Neural cell (in vitro differentiated cells): Measurements from ENCODE around the gene FAM227A. TPM values are rescaled to one million over a fixed set of nuclear protein-coding genes. Genes with fewer than 3 reads are reported as not detected.

ENCODE experiments used
- H2AFZ ChIP-seq: fragments of 200-600, 300-800 bp; sonication (generic), shearing (Covaris generic); 2 replicates; pipeline ENCODE4 v1.6.0; 2014; ENCODE audit warnings: low read depth, mild to moderate bottlenecking, antibody characterized with exemption, low read length, moderate library complexity
- H3F3A ChIP-seq: fragments of 200-600 bp; shearing (Covaris generic); 2 replicates; pipeline ENCODE4 v1.6.1; 2016; ENCODE audit warnings: mild to moderate bottlenecking, moderate library complexity, mixed read lengths, antibody characterized with exemption, low read length; ENCODE audit not compliant: insufficient read depth, poor library complexity, severe bottlenecking
- H3K27ac ChIP-seq: fragments of 200-600, 300-800 bp; sonication (generic), shearing (Covaris generic); 2 replicates; pipeline ENCODE4 v1.5.1; 2014; ENCODE audit warnings: mild to moderate bottlenecking, low read length, moderate library complexity
- H3K27me3 ChIP-seq: fragments of 300-800, 200-600 bp; sonication (generic), shearing (Covaris generic); 2 replicates; pipeline ENCODE4 v1.6.0; 2014; ENCODE audit warnings: mild to moderate bottlenecking, low read depth, low read length, moderate library complexity; ENCODE audit not compliant: insufficient read depth
- H3K36me3 ChIP-seq: fragments of 300-800, 200-600 bp; sonication (generic), shearing (Covaris generic); 2 replicates; pipeline ENCODE4 v1.5.1; 2014; ENCODE audit warnings: mild to moderate bottlenecking, antibody characterized with exemption, low read length, moderate library complexity; ENCODE audit not compliant: insufficient read depth
- H3K4me2 ChIP-seq: fragments of 300-800, 200-600 bp; sonication (generic), shearing (Covaris generic); 2 replicates; pipeline ENCODE4 v1.6.0; 2014; ENCODE audit warnings: mild to moderate bottlenecking, low read length
- H3K4me3 ChIP-seq: fragments of 300-800, 200-600 bp; sonication (generic), shearing (Covaris generic); 2 replicates; pipeline ENCODE4 v1.5.1; 2014; ENCODE audit warnings: mild to moderate bottlenecking, low read length, moderate library complexity
- H3K79me2 ChIP-seq: fragments of 200-600 bp; shearing (Covaris generic); replicated peaks from 2 replicates; pipeline ENCODE4 v1.6.0; 2014; ENCODE audit warnings: mild to moderate bottlenecking, low read length, moderate library complexity; ENCODE audit not compliant: insufficient read depth
- H3K9ac ChIP-seq: fragments of 300-800, 200-600 bp; sonication (generic), shearing (Covaris generic); 2 replicates; pipeline ENCODE4 v1.6.1; 2016; ENCODE audit warnings: mild to moderate bottlenecking, low read length, mixed read lengths
- H3K9me2 ChIP-seq: fragments of 200-600 bp; shearing (Covaris generic); 2 replicates; pipeline ENCODE4 v1.6.1; 2016; ENCODE audit warnings: mild to moderate bottlenecking, low read length, mixed read lengths; ENCODE audit not compliant: insufficient read depth
- H3K9me3 ChIP-seq: fragments of 200-600, 300-800 bp; sonication (generic), shearing (Covaris generic); 2 replicates; pipeline ENCODE4 v1.6.1; 2016; ENCODE audit warnings: mild to moderate bottlenecking, mixed run types, low read length, moderate library complexity, mixed read lengths
- H4K20me1 ChIP-seq: fragments of 200-600 bp; shearing (Covaris generic); 2 replicates; pipeline ENCODE4 v1.6.1; 2016; ENCODE audit warnings: mild to moderate bottlenecking, mixed run types; ENCODE audit not compliant: insufficient read depth
- CTCF ChIP-seq: fragments of 450-650 bp; IDR thresholded peaks from 2 replicates; pipeline ENCODE4 v1.5.1; 2014; ENCODE audit warnings: antibody characterized with exemption, mild to moderate bottlenecking, moderate library complexity; ENCODE audit not compliant: poor library complexity, severe bottlenecking
- EP300 ChIP-seq: fragments of 450-650 bp; conservative IDR thresholded peaks from 2 replicates; pipeline ENCODE4 v1.6.1; 2014; ENCODE audit warnings: antibody characterized with exemption, mild to moderate bottlenecking, moderate library complexity; ENCODE audit not compliant: poor library complexity, severe bottlenecking
- EZH2 ChIP-seq: fragments of 200-600, 300-800 bp; shearing (Covaris generic), sonication (generic); IDR thresholded peaks from 2 replicates; pipeline ENCODE4 v1.6.1; 2014; ENCODE audit warnings: antibody characterized with exemption, low read length, borderline replicate concordance, mild to moderate bottlenecking; ENCODE audit not compliant: insufficient read depth, poor library complexity, severe bottlenecking
- MXI1 ChIP-seq: fragments of 450-650 bp; conservative IDR thresholded peaks from 2 replicates; pipeline ENCODE4 v1.6.1; 2014; ENCODE audit warnings: antibody characterized with exemption, mild to moderate bottlenecking; ENCODE audit not compliant: poor library complexity, severe bottlenecking
- POLR2AphosphoS5 ChIP-seq: IDR thresholded peaks from 2 replicates; pipeline ENCODE4 v1.6.1; 2012
- RAD21 ChIP-seq: fragments of 450-650 bp; conservative IDR thresholded peaks from 2 replicates; pipeline ENCODE4 v1.6.1; 2014; ENCODE audit warnings: antibody characterized with exemption, mild to moderate bottlenecking, moderate library complexity
- REST ChIP-seq: IDR thresholded peaks from 2 replicates; pipeline ENCODE4 v1.6.1; 2012; ENCODE audit warnings: borderline replicate concordance
- SMC3 ChIP-seq: fragments of 450-650 bp; conservative IDR thresholded peaks from 2 replicates; pipeline ENCODE4 v1.6.1; 2014; ENCODE audit warnings: antibody characterized with exemption, mild to moderate bottlenecking, moderate library complexity; ENCODE audit not compliant: poor library complexity
- TAF1 ChIP-seq: IDR thresholded peaks from 2 replicates; pipeline ENCODE4 v1.6.1; 2012; ENCODE audit warnings: low read depth
- polyA plus RNA-seq: library from polyadenylated mRNA; depleted of rRNA; stranded (reverse); fragments of >200 nt; gene quantifications from 2 replicates; pipeline ENCODE4 v1.2.3, GENCODE V29; 2014

Gene FAM227A
- polyA plus RNA-seq, 1 donor from 2014 or later = 14.0 TPM

DNA sequence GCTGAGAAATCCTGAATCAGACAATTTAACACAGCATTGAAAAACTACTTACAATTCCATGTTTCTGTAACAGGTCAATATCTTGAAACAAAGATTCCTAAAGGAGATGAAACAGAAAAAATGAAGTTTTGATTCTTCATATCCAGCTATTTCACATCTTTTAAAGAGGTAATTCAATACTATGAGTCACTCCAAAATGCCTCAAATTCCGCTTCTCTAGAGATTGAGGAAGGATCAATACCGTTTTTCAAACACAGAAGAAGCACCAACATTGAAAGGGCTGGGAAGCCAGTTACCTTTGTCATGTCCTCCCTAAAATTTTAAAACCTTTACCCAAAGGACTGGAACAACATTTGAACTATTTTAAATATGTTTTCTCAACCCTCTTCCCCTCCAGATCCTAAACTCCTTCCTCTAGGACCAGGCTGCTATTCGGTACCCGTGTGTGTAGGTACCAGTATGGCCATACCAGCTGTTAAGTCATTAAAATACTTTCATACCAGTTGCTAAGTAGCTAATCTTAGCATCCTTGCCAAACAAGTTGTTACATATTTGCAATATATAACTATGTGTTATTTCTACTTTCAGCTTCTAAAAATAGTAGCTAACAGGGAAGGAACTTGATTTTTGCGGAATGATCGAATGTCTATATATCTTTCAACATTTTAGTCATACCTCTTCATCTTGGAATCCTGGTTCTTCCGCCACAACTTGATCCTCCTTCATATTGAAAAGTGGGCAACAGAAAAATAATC is 88.5 kb downstream of the FAM227A start:
- H3K27ac ChIP-seq = no peak overlapping the region
- H3K4me3 ChIP-seq = no peak overlapping the region
- H3K4me2 ChIP-seq = no peak overlapping the region
- no peaks in the 10 kb centered on the region for H3K36me3 ChIP-seq
- H4K20me1 ChIP-seq = no peaks in the 10 kb centered on the region
- no peak overlapping the region for H2AFZ ChIP-seq
- no peak overlapping the region for H3K9ac ChIP-seq
- TF ChIP-seq CTCF = no peak
- H3K9me3 ChIP-seq = no peaks in the 10 kb centered on the region
- H3F3A ChIP-seq = no peaks in the 10 kb centered on the region
- H3K79me2 ChIP-seq = no peaks in the 10 kb centered on the region
- H3K9me2 ChIP-seq = no peaks in the 10 kb centered on the region
- H3K27me3 ChIP-seq = no peaks in the 10 kb centered on the region

DNA sequence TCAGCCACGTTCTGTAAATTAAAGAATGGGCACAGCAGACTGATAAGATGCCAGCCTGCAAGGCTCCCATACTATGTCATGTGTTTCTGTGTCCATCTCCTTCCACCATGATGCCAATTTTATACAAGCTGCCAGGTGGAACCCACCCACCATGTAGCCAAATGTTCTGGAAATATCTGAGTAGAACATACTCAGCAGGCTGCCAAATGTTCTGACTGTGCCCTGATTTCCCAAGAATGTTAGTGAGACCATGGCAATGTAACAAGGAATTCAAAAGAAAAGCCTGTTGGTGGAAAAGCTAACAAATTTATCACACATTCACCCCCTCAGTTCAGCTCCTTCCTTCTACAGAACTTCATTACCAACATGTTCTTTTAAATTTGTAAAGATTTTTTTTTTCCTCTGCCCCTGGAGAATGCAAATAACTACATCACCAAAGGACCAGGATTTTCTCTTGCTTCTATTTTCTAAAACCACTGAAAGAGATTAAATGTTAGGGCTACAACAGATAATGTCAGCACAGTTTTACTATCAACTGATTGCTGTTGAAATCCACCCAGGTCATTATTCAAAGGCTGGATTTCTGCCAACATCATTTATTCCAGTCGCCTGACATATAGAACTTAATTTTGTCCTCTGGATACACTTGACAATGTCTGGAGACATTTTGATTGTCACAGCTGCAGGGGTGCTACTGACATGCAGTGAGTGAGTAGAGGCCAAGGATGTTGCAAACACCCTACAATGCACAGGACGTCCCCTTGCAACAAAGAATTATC is 89.3 kb downstream of the FAM227A start:
- TF ChIP-seq EP300 (no peak), CTCF (no peak), REST (no peak), TAF1 (no peak), MXI1 (no peak), SMC3 (no peak), EZH2 (no peak), POLR2AphosphoS5 (no peak), RAD21 (no peak)
- Histone ChIP-seq H3K36me3 (no peaks in the 10 kb centered on the region), H3K9me3 (no peaks in the 10 kb centered on the region), H4K20me1 (no peaks in the 10 kb centered on the region), H3K4me2 (no peak overlapping the region), H3K79me2 (no peaks in the 10 kb centered on the region), H2AFZ (no peak overlapping the region), H3K27me3 (no peaks in the 10 kb centered on the region), H3K9me2 (no peaks in the 10 kb centered on the region), H3K27ac (no peak overlapping the region), H3F3A (no peaks in the 10 kb centered on the region), H3K9ac (no peak overlapping the region), H3K4me3 (no peak overlapping the region)
